Smooth muscle cell of bladder (primary cell): ENCODE data around the gene DAZL. TPM values are rescaled to one million over a fixed set of nuclear protein-coding genes. Genes with fewer than 3 reads are reported as not detected.

Source experiments
- total RNA-seq: library from RNA; depleted of rRNA; stranded (reverse); fragments of >200 nt; gene quantifications from 2 replicates; pipeline ENCODE4 v1.2.3, GENCODE V29; 2014

DAZL gene, protein sequence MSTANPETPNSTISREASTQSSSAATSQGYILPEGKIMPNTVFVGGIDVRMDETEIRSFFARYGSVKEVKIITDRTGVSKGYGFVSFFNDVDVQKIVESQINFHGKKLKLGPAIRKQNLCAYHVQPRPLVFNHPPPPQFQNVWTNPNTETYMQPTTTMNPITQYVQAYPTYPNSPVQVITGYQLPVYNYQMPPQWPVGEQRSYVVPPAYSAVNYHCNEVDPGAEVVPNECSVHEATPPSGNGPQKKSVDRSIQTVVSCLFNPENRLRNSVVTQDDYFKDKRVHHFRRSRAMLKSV
- not detected in 2 replicates for total RNA-seq

DNA sequence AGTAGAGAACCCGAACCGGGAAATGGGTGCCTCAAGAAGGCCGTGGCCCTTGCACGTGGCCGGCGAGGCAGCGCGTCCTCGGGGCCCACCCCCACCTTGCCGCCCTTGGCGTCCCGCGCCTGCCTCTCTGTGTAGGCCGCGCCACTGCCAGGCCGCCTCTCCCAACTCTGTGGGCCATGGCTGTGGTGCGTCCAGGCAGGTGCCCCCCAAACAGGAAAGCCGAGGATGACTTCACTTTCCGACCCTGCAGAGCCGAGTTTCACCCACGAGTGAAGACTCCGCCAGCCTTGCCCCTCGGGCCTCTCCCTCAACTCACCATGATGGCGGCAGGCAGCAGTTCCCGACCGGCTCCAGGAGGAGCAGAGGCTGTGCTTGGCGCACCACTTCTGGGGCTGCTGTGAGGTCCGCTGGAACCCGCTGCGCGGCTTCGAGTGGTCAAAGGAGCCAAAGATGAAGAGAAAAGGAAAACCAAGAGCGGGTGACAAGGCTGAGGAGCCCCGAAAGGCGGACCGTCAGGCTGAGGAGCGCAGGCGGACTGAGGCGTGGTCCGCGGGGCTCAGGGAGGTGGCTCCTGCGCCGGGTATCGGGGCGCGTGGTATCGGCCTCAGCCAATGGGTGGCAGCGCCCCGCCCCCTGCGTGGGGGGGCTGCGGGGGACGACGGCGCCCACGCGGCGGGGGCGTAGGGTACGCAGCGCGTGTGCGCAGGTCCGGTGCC is at the start of gene DAZL:
TSS of gene DAZL (minus strand) at position 537 of the 716 bp plus-strand sequence. CDS start at position 319, 218 bp downstream.

Other genes with a start within 250 kb of the DAZL start
- 44.3 and 57.5 TPM in 2 replicates for gene RFTN1, start 91.7 kb downstream of the DAZL start, total RNA-seq